Activated CD8-positive, alpha-beta T cell treated with anti-CD3 and anti-CD28 coated beads for 36 hours (primary cell): Measurements from ENCODE around the gene NR2E1. TPM values are rescaled to one million over a fixed set of nuclear protein-coding genes. Genes with fewer than 3 reads are reported as not detected.

Source experiments
- ATAC-seq: fragments of 200-7000 bp; cut with Tn5 transposase; one replicate; pipeline ENCODE4 v1.10.0; 2021; ENCODE audit warnings: mild to moderate bottlenecking, moderate library complexity
- CTCF ChIA-PET: fragments of 350-600 bp; sonication (Branson Sonifier 250); formaldehyde crosslinking; loops from one replicate; lab custom pipeline; 2021; ENCODE audit warnings: antibody characterized with exemption; lab: Charles Lee
- POLR2A ChIA-PET: fragments of 350-600 bp; sonication (Branson Sonifier 250); formaldehyde crosslinking; loops from one replicate; lab custom pipeline; 2021; ENCODE audit warnings: antibody characterized with exemption; lab: Charles Lee
- DNase-seq: peaks from one replicate; pipeline ENCODE4 v3.0.0-alpha.2; 2020
- H3K27ac Mint-ChIP-seq: one replicate; pipeline ENCODE4 v1.8.0; 2021; ENCODE audit warnings: mild to moderate bottlenecking, mixed read lengths
- H3K27me3 Mint-ChIP-seq: one replicate; pipeline ENCODE4 v1.8.0; 2021; ENCODE audit warnings: mixed read lengths
- H3K36me3 Mint-ChIP-seq: one replicate; pipeline ENCODE4 v1.8.0; 2021; ENCODE audit warnings: low read depth, mixed read lengths
- H3K4me1 Mint-ChIP-seq: one replicate; pipeline ENCODE4 v1.8.0; 2021; ENCODE audit warnings: low read depth, mixed read lengths
- H3K4me3 Mint-ChIP-seq: one replicate; pipeline ENCODE4 v1.8.0; 2021; ENCODE audit warnings: mild to moderate bottlenecking, moderate library complexity, mixed read lengths
- H3K9me3 Mint-ChIP-seq: one replicate; pipeline ENCODE4 v1.8.0; 2021; ENCODE audit warnings: mixed read lengths
- CTCF ChIP-seq: fragments of 200-600 bp; IDR thresholded peaks from one replicate; pipeline ENCODE4 v1.8.0; 2022; ENCODE audit warnings: antibody characterized with exemption, mild to moderate bottlenecking
- intact Hi-C: fragments of 100-400 bp; cut with micrococcal nuclease; formaldehyde crosslinking; loops from one replicate; pipeline ENCODE4 v1.10.0; 2022
- total RNA-seq, 2 experiments: library from RNA; stranded (reverse); gene quantifications; one replicate each; pipeline ENCODE4 v1.2.3, GENCODE V29; 2021

The NR2E1 gene
- total RNA-seq, 2 experiments from 2014 or later = not detected

GRCh38 chr6:108175176-108175591, 9.4 kb downstream of the NR2E1 start:
- peak overlapping the region; percentile 26 for H3K4me3 Mint-ChIP-seq
- no peaks in the 10 kb centered on the region for H3K9me3 Mint-ChIP-seq
- no peak overlapping the region for H3K27ac Mint-ChIP-seq
- intact Hi-C loops = no loop called here
- H3K27me3 Mint-ChIP-seq = peaks cover 82% of the 10 kb centered on the region
- peaks cover 21% of the 10 kb centered on the region for H3K4me1 Mint-ChIP-seq
- TF ChIP-seq CTCF = no peak
- ATAC-seq (no peak), DNase-seq (no peak)
- POLR2A ChIA-PET = interaction anchor here (0.5 to 1.3 kb wide), 3 partner anchors 10 to 86 kb away, joined by 3 to 4 read pairs (median 3); partner anchors contain the start of gene NR2E1
- CTCF ChIA-PET = interaction anchor here (0.6 to 1.3 kb wide), 3 partner anchors 60 to 316 kb away, joined by 3 to 4 read pairs (median 3); no protein-coding TSS in a partner anchor
- no peaks in the 10 kb centered on the region for H3K36me3 Mint-ChIP-seq

GRCh38 chr6:108175592-108176279, 9.9 kb downstream of the NR2E1 start:
- ChIA-PET POLR2A (interaction anchor here (0.5 to 1.3 kb wide), 3 partner anchors 11 to 86 kb away, joined by 3 to 4 read pairs (median 3); partner anchors contain the start of gene NR2E1), CTCF (interaction anchor here (0.6 to 2.1 kb wide), 4 partner anchors 8 to 316 kb away, joined by 3 to 5 read pairs (median 4); no protein-coding TSS in a partner anchor)
- Mint-ChIP-seq H3K9me3 (no peaks in the 10 kb centered on the region), H3K27ac (no peak overlapping the region), H3K4me3 (peak overlapping the region; percentile 26), H3K36me3 (no peaks in the 10 kb centered on the region), H3K27me3 (peaks cover 79% of the 10 kb centered on the region), H3K4me1 (peaks cover 21% of the 10 kb centered on the region)
- DNase-seq (peak; percentile 21), ATAC-seq (no peak)
- intact Hi-C loops = no loop called here
- TF ChIP-seq CTCF = no peak

GRCh38 chr6:108176281-108177089, 10.7 kb downstream of the NR2E1 start:
- intact Hi-C loops = no loop called here
- Mint-ChIP-seq H3K27me3 (peaks cover 75% of the 10 kb centered on the region), H3K4me3 (no peak overlapping the region), H3K36me3 (no peaks in the 10 kb centered on the region), H3K4me1 (peaks cover 16% of the 10 kb centered on the region), H3K9me3 (no peaks in the 10 kb centered on the region), H3K27ac (no peak overlapping the region)
- DNase-seq = no peak
- ChIA-PET CTCF (interaction anchor here (1.2 to 2.1 kb wide), 3 partner anchors 8 to 315 kb away, joined by 4 to 5 read pairs (median 4); no protein-coding TSS in a partner anchor), POLR2A (interaction anchor here (0.6 to 1.3 kb wide), 3 partner anchors 11 to 322 kb away, joined by 3 read pairs; partner anchors contain the start of gene NR2E1)
- no peak for ATAC-seq
- no peak for TF ChIP-seq CTCF

GRCh38 chr6:108179741-108180140, 13.9 kb downstream of the NR2E1 start:
- no peak for DNase-seq
- no peak for TF ChIP-seq CTCF
- intact Hi-C loops = no loop called here
- Mint-ChIP-seq H3K27me3 (peaks cover 53% of the 10 kb centered on the region), H3K4me3 (no peak overlapping the region), H3K27ac (no peak overlapping the region), H3K36me3 (no peaks in the 10 kb centered on the region), H3K9me3 (no peaks in the 10 kb centered on the region), H3K4me1 (peaks cover 13% of the 10 kb centered on the region)
- CTCF ChIA-PET = interaction anchor here (0.6 kb wide), 1 partner anchor 11 kb away, joined by 3 read pairs; no protein-coding TSS in a partner anchor
- no peak for ATAC-seq
- POLR2A ChIA-PET = no interaction called here
